Right lobe of liver (tissue), 6 donors: ENCODE measurements around the gene FDX1. TPM values are rescaled to one million over a fixed set of nuclear protein-coding genes. Genes with fewer than 3 reads are reported as not detected.

Source experiments
- ATAC-seq, 4 donors: fragments of 200-7000 bp; cut with Tn5 transposase; one replicate each; pipeline ENCODE4 v1.9.1; 2020; ENCODE audit warnings: mild to moderate bottlenecking in 4 of 4, moderate library complexity in 4 of 4
- DNase-seq, 3 donors: peaks; one replicate each; pipeline ENCODE4 v3.0.0-alpha.2; 2020
- H3K27ac ChIP-seq, 3 donors: fragments of 200-600 bp; one replicate each; pipeline ENCODE4 v1.8.0; 2022
- H3K27me3 ChIP-seq, 2 donors: fragments of 200-600 bp; one replicate each; pipeline ENCODE4 v1.8.0; 2022
- H3K36me3 ChIP-seq, 4 donors: fragments of 200-600 bp; sonication (generic) in 1 of 4; one replicate each; pipeline versions ENCODE4 v1.5.1 to v1.8.0; 2017 to 2022; ENCODE audit warnings: control low read depth in 1 of 4
- H3K4me1 ChIP-seq, 4 donors: fragments of 200-600 bp; sonication (generic) in 1 of 4; one replicate each; pipeline versions ENCODE4 v1.5.1 to v1.8.0; 2017 to 2022; ENCODE audit warnings: control low read depth in 1 of 4
- H3K4me3 ChIP-seq, 3 donors: fragments of 200-600 bp; one replicate each; pipeline ENCODE4 v1.8.0; 2022
- H3K9me3 ChIP-seq, 4 donors: fragments of 200-600 bp; sonication (generic) in 1 of 4; one replicate each; pipeline versions ENCODE4 v1.5.1 to v1.8.0; 2017 to 2022; ENCODE audit warnings: control low read depth in 1 of 4
- CTCF ChIP-seq, 4 donors: fragments of 200-600 bp in 3 of 4; fragments of 450-650 bp in 1 of 4; IDR thresholded peaks; one replicate each; pipeline versions ENCODE4 v1.5.1 to v1.8.0; 2016 to 2022; ENCODE audit warnings: antibody characterized with exemption in 4 of 4, mild to moderate bottlenecking in 2 of 4
- POLR2A ChIP-seq: fragments of 450-650 bp; IDR thresholded peaks from one replicate; pipeline ENCODE4 v1.6.1; 2017; ENCODE audit warnings: antibody characterized with exemption, mild to moderate bottlenecking
- WGBS: methylation state at CpG from one replicate; pipeline ENCODE4 v1.1.6; 2018; ENCODE audit warnings: low coverage, low lambda C conversion rate; ENCODE audit not compliant: insufficient coverage; ENCODE audit errors: missing lambda C conversion rate; 5-methylcytosine and 5-hydroxymethylcytosine counted together
- intact Hi-C, 2 donors: fragments of 100-400 bp; cut with DNase I; formaldehyde crosslinking; loops; one replicate each; pipeline versions ENCODE4 v1.11.2 to v1.14.1; 2022
- total RNA-seq, 6 experiments: library from RNA; depleted of rRNA in 2 of 6; stranded (reverse); fragments of >200 nt in 2 of 6; fragmentation: NEBNext Ultra II Directional in 3 of 6; extraction: Animal tissue kit (Norgen Biotek cat#: 25700) in 3 of 6; gene quantifications; one replicate each; pipeline versions ENCODE4 v1.1.0 to v1.2.4, GENCODE V29; 2016 to 2023
- donor health status: DM: no; HTN: yes; CAD: no.
- donor health status: DM: no; HTN: no; CAD: no.
- donor health status: DM: no; HTN: no; CAD: no.
- donor health status: DM: no; HTN: yes; CAD: no.
- donor health status: DM: no; HTN: yes; CAD: no.

The FDX1 gene
- total RNA-seq, 6 experiments from 2014 or later: 20.6 to 42.6 (median 25.1) TPM

- no peaks in the 10 kb centered on the region for H3K4me1 ChIP-seq
- 100% methylated on average over 2 of the region's 2 CpGs for WGBS
- H3K27ac ChIP-seq: no peak overlapping the region
- H3K9me3 ChIP-seq: no peaks in the 10 kb centered on the region
- DNase-seq (no peak), ATAC-seq (no peak)
- peaks cover 0 to 5% (median under 1%) of the 10 kb centered on the region in 4 donors for H3K36me3 ChIP-seq
- intact Hi-C loops: no loop called here
- H3K27me3 ChIP-seq: no peaks in the 10 kb centered on the region
- no peak for TF ChIP-seq CTCF (IDR thresholded peaks at IDR 0.05)
- no peak for TF ChIP-seq POLR2A
- no peak overlapping the region for H3K4me3 ChIP-seq
These were observed 23.0 kb downstream of the FDX1 start for GRCh38 chr11:110452720-110453119.

- intact Hi-C loops: no loop called here
- ATAC-seq: no peak
- Histone ChIP-seq H3K27ac (no peak overlapping the region), H3K9me3 (no peaks in the 10 kb centered on the region), H3K4me3 (no peak overlapping the region), H3K27me3 (no peaks in the 10 kb centered on the region), H3K36me3 (peaks cover 0 to 10% (median 3%) of the 10 kb centered on the region in 4 donors), H3K4me1 (no peaks in the 10 kb centered on the region)
- DNase-seq: no peak
- TF ChIP-seq CTCF (IDR thresholded peaks at IDR 0.05) (no peak), POLR2A (no peak)
- 77% methylated on average over 5 of the region's 5 CpGs for WGBS
These were observed 24.1 kb downstream of the FDX1 start for GRCh38 chr11:110453684-110454354.

- Histone ChIP-seq H3K4me1 (no peaks in the 10 kb centered on the region), H3K9me3 (no peaks in the 10 kb centered on the region), H3K27ac (no peak overlapping the region), H3K4me3 (no peak overlapping the region), H3K27me3 (no peaks in the 10 kb centered on the region), H3K36me3 (peaks cover 0 to 18% (median 3%) of the 10 kb centered on the region in 4 donors)
- DNase-seq (no peak), ATAC-seq (no peak)
- TF ChIP-seq CTCF (IDR thresholded peaks at IDR 0.05) (no peak), POLR2A (no peak)
- intact Hi-C loops: no loop called here
- WGBS: 58% methylated on average over 1 of the region's 1 CpG
These were observed 24.9 kb downstream of the FDX1 start for GRCh38 chr11:110454609-110455008.

GRCh38 chr11:110455718-110456117, 26.0 kb downstream of the FDX1 start:
- Histone ChIP-seq H3K4me1 (no peaks in the 10 kb centered on the region), H3K27me3 (no peaks in the 10 kb centered on the region), H3K9me3 (no peaks in the 10 kb centered on the region), H3K4me3 (no peak overlapping the region), H3K36me3 (peaks cover 0 to 24% (median 5%) of the 10 kb centered on the region in 4 donors), H3K27ac (no peak overlapping the region)
- intact Hi-C loops: no loop called here
- ATAC-seq (no peak), DNase-seq (no peak)
- no peak for TF ChIP-seq POLR2A
- WGBS: 84% methylated on average over 6 of the region's 6 CpGs

GRCh38 chr11:110463153-110463552, 33.4 kb downstream of the FDX1 start:
- no peaks in the 10 kb centered on the region for H3K4me1 ChIP-seq
- ATAC-seq (peak; percentile 74 to 77 (median 75)), DNase-seq (peak in 1 of 3 donors; percentile 42)
- H3K4me3 ChIP-seq: no peak overlapping the region
- H3K36me3 ChIP-seq: peaks cover 0 to 19% (median 2%) of the 10 kb centered on the region in 4 donors
- 53% methylated on average over 6 of the region's 6 CpGs for WGBS
- H3K27ac ChIP-seq: no peak overlapping the region
- TF ChIP-seq POLR2A: no peak
- TF ChIP-seq CTCF (IDR thresholded peaks at IDR 0.05): peak; percentile 20 to 50 (median 40)
- intact Hi-C loops: no loop called here
- no peaks in the 10 kb centered on the region for H3K9me3 ChIP-seq
- H3K27me3 ChIP-seq: no peaks in the 10 kb centered on the region
